ENCODE measurements around the gene SH3D19. TPM values are rescaled to one million over a fixed set of nuclear protein-coding genes. Genes with fewer than 3 reads are reported as not detected.

The SH3D19 gene
- total RNA-seq, 1 donor from 2014 or later: 66.5 TPM

GRCh38 chr4:151267104-151267503, 58.3 kb downstream of the SH3D19 start:
- no peak for FAIRE-seq
- Histone ChIP-seq H3K27me3 (ENCODE audit: insufficient read depth, low read length) (no peaks in the 10 kb centered on the region), H3K36me3 (ENCODE audit: insufficient read depth, low read length) (no peaks in the 10 kb centered on the region), H3K79me2 (ENCODE audit: insufficient read depth, low read length) (no peaks in the 10 kb centered on the region), H3K4me3 (ENCODE audit: insufficient read depth, low read depth, low read length) (no peak overlapping the region), H3K4me1 (ENCODE audit: insufficient read depth, low read length) (no peaks in the 10 kb centered on the region), H3K9me3 (ENCODE audit: insufficient read depth, low read depth, low read length) (no peaks in the 10 kb centered on the region), H2AFZ (ENCODE audit: low read depth, low read length) (no peak overlapping the region), H4K20me1 (ENCODE audit: insufficient read depth, low read length) (no peaks in the 10 kb centered on the region), H3K9ac (ENCODE audit: low read length) (no peak overlapping the region), H3K27ac (ENCODE audit: low read depth, low read length) (no peak overlapping the region), H3K4me2 (ENCODE audit: low read length) (no peak overlapping the region)
- Mint-ChIP-seq H3K36me3 (ENCODE audit: low read depth, unreplicated experiment) (no peaks in the 10 kb centered on the region), H3K27me3 (ENCODE audit: low read depth, unreplicated experiment) (no peaks in the 10 kb centered on the region), H3K4me1 (ENCODE audit: low read depth, unreplicated experiment) (peaks cover 18% of the 10 kb centered on the region), H3K9me3 (ENCODE audit: unreplicated experiment) (no peaks in the 10 kb centered on the region), H3K27ac (ENCODE audit: unreplicated experiment) (no peak overlapping the region), H3K4me3 (ENCODE audit: unreplicated experiment) (no peak overlapping the region)
- no peak for TF ChIP-seq CTCF (IDR thresholded peaks at IDR 0.05; ENCODE audit: insufficient read depth, low read depth, low read length)
- no peak for TF ChIP-seq EZH2 (IDR thresholded peaks at IDR 0.05; ENCODE audit: insufficient read depth, low read length)
- DNase-seq (ENCODE audit: low read depth): no peak

- Histone ChIP-seq H3K79me2 (ENCODE audit: insufficient read depth, low read length) (no peaks in the 10 kb centered on the region), H3K4me1 (ENCODE audit: insufficient read depth, low read length) (no peaks in the 10 kb centered on the region), H3K9me3 (ENCODE audit: insufficient read depth, low read depth, low read length) (no peaks in the 10 kb centered on the region), H3K4me3 (ENCODE audit: insufficient read depth, low read depth, low read length) (no peak overlapping the region), H3K9ac (ENCODE audit: low read length) (no peak overlapping the region), H2AFZ (ENCODE audit: low read depth, low read length) (no peak overlapping the region), H3K4me2 (ENCODE audit: low read length) (no peak overlapping the region), H3K27ac (ENCODE audit: low read depth, low read length) (no peak overlapping the region), H4K20me1 (ENCODE audit: insufficient read depth, low read length) (no peaks in the 10 kb centered on the region), H3K27me3 (ENCODE audit: insufficient read depth, low read length) (no peaks in the 10 kb centered on the region), H3K36me3 (ENCODE audit: insufficient read depth, low read length) (no peaks in the 10 kb centered on the region)
- H3K9me3 Mint-ChIP-seq (ENCODE audit: unreplicated experiment): no peaks in the 10 kb centered on the region
- FAIRE-seq: peak; percentile 37
- no peak overlapping the region for H3K27ac Mint-ChIP-seq (ENCODE audit: unreplicated experiment)
- H3K36me3 Mint-ChIP-seq (ENCODE audit: low read depth, unreplicated experiment): no peaks in the 10 kb centered on the region
- DNase-seq (ENCODE audit: low read depth): peak; percentile 45
- H3K4me3 Mint-ChIP-seq (ENCODE audit: unreplicated experiment): no peak overlapping the region
- peaks cover 18% of the 10 kb centered on the region for H3K4me1 Mint-ChIP-seq (ENCODE audit: low read depth, unreplicated experiment)
- TF ChIP-seq EZH2 (IDR thresholded peaks at IDR 0.05; ENCODE audit: insufficient read depth, low read length) (no peak), CTCF (IDR thresholded peaks at IDR 0.05; ENCODE audit: insufficient read depth, low read depth, low read length) (no peak)
- H3K27me3 Mint-ChIP-seq (ENCODE audit: low read depth, unreplicated experiment): no peaks in the 10 kb centered on the region
Measured at GRCh38 chr4:151266497-151266896, 58.9 kb downstream of the SH3D19 start.

GRCh38 chr4:151263455-151263854, 62.0 kb downstream of the SH3D19 start:
- peaks cover 22% of the 10 kb centered on the region for H3K4me1 Mint-ChIP-seq (ENCODE audit: low read depth, unreplicated experiment)
- H3K36me3 ChIP-seq (ENCODE audit: insufficient read depth, low read length): no peaks in the 10 kb centered on the region
- no peak overlapping the region for H2AFZ ChIP-seq (ENCODE audit: low read depth, low read length)

More at GRCh38 chr4:151263455-151263854, 62.0 kb downstream of the SH3D19 start:
- no peaks in the 10 kb centered on the region for H3K9me3 ChIP-seq (ENCODE audit: insufficient read depth, low read depth, low read length)
- TF ChIP-seq CTCF (IDR thresholded peaks at IDR 0.05; ENCODE audit: insufficient read depth, low read depth, low read length): no peak
- TF ChIP-seq EZH2 (IDR thresholded peaks at IDR 0.05; ENCODE audit: insufficient read depth, low read length): no peak
- H3K27ac Mint-ChIP-seq (ENCODE audit: unreplicated experiment): no peak overlapping the region
- H3K27me3 ChIP-seq (ENCODE audit: insufficient read depth, low read length): no peaks in the 10 kb centered on the region
- H3K4me2 ChIP-seq (ENCODE audit: low read length): no peak overlapping the region
- H3K36me3 Mint-ChIP-seq (ENCODE audit: low read depth, unreplicated experiment): peaks cover 3% of the 10 kb centered on the region
- H3K4me1 ChIP-seq (ENCODE audit: insufficient read depth, low read length): no peaks in the 10 kb centered on the region
- H3K79me2 ChIP-seq (ENCODE audit: insufficient read depth, low read length): peaks cover 3% of the 10 kb centered on the region
- H3K9me3 Mint-ChIP-seq (ENCODE audit: unreplicated experiment): no peaks in the 10 kb centered on the region
- no peaks in the 10 kb centered on the region for H3K27me3 Mint-ChIP-seq (ENCODE audit: low read depth, unreplicated experiment)
- no peak for DNase-seq (ENCODE audit: low read depth)
- no peak overlapping the region for H3K4me3 Mint-ChIP-seq (ENCODE audit: unreplicated experiment)
- no peak overlapping the region for H3K27ac ChIP-seq (ENCODE audit: low read depth, low read length)
- no peak overlapping the region for H3K9ac ChIP-seq (ENCODE audit: low read length)
- FAIRE-seq: no peak
- no peaks in the 10 kb centered on the region for H4K20me1 ChIP-seq (ENCODE audit: insufficient read depth, low read length)
- no peak overlapping the region for H3K4me3 ChIP-seq (ENCODE audit: insufficient read depth, low read depth, low read length)
